Inflammatory macrophage (primary cell): Measurements from ENCODE around the gene SNCG.
"Not testable (repeated sequence)": the region's sequence is repeated elsewhere in the genome, so short reads cannot be mapped to it uniquely, and the experiment has no call there.

Experiments
- DNase-seq, 2 donors: peaks; one replicate each; pipeline ENCODE4 v3.0.0-alpha.2; 2020 to 2022
- total RNA-seq, 18 experiments: gene quantifications; one replicate each; lab custom pipeline; 2026; ENCODE audit warnings: mixed read lengths in 6 of 18, inconsistent platforms in 2 of 18; lab: John Stamatoyannopoulos, UW

SNCG gene
- total RNA-seq, result 0 to 0.16 (median 0) reads per million in 18 experiments

DNA sequence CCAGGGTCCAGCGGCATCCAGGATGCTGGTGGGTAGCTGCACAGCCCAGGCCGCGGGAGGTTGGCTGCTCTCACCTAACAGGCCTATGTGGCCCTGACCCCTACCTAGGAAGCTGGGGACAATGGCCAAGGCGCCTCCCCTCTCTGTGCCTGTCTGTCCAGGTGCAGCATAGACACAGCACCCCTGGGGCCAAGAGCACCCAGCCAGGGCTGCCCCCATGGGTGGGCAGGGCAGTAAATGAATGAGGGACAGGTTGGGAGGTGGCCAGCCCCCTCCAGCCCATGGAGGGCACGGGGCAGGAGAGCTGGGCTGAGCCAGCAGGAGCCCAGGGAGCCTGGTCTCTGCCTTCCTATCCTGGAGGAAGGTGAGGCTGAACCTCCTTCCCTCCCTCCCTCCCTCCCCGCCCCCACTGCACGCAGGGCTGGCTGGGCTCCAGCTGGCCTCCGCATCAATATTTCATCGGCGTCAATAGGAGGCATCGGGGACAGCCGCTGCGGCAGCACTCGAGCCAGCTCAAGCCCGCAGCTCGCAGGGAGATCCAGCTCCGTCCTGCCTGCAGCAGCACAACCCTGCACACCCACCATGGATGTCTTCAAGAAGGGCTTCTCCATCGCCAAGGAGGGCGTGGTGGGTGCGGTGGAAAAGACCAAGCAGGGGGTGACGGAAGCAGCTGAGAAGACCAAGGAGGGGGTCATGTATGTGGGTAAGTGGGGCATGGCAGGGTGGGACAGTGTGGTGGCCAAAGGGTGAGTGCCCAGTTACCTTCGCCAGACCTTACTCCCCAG, at the start of gene SNCG:
Gene SNCG, plus strand, starts transcription at position 484 of the 785 bp plus-strand sequence. Its CDS starts 99 bp downstream, at position 583.
- DNase-seq, result no peak

DNA sequence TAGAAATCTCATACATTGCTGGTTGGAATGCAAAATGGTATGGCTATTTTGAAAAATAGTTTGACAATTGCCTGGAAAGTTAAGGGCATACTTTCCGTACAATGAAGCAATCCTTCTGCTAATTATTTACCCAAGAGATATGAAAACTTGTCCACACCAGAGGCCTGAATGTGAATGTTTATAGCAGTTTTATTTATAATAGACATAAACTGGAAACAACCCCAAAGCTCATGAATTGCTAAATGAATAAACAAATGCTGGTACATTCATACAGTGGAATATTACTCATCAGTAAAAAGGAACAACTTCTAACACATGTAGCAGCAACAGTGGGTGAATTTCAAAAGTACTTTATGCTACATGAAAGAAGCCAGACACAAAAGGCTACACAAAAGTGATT, 43.7 kb upstream of the SNCG start:
- DNase-seq, result no peak

DNA sequence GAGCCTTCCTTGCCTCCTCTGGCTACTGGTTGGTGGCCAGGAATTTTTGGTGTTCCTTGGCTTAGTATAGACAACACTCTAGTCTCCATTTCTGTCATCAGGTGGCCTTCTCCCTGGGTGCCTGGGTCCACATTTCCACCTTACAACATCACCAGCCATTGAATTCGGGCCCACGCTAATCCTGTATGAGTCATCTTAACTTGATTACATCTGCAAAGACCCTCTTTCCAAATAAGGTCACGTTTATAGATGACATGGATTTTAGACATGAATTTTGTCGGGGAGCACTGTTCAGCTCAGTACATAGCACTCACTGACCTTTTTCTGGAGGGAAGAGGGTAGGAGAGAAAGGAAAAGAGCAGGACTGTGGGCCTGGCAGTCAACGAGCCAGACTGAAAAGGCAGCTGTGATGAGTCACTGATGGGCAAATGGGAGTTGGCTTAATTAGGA, 40.4 kb upstream of the SNCG start:
- DNase-seq, result no peak

DNA sequence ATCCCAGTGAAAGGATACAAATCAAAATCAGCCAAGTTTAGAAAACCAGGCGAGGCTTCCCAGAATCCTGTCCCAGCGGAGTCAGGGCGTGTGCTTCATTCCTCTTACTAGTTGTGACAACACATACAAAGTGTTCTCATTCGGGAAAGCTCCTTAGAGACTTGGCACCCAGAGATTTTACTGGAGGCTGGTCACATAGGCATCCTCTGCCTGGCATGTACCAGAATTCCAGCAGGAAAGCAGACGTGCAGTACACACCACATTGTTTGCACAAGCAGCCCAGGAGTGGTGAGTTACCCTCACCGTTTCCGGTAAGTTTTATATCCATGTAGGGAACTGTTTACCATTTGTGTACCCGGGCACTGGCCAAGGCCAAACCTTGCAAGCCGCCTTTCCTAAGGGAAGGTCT, 35.8 kb upstream of the SNCG start:
- no peak for DNase-seq

DNA sequence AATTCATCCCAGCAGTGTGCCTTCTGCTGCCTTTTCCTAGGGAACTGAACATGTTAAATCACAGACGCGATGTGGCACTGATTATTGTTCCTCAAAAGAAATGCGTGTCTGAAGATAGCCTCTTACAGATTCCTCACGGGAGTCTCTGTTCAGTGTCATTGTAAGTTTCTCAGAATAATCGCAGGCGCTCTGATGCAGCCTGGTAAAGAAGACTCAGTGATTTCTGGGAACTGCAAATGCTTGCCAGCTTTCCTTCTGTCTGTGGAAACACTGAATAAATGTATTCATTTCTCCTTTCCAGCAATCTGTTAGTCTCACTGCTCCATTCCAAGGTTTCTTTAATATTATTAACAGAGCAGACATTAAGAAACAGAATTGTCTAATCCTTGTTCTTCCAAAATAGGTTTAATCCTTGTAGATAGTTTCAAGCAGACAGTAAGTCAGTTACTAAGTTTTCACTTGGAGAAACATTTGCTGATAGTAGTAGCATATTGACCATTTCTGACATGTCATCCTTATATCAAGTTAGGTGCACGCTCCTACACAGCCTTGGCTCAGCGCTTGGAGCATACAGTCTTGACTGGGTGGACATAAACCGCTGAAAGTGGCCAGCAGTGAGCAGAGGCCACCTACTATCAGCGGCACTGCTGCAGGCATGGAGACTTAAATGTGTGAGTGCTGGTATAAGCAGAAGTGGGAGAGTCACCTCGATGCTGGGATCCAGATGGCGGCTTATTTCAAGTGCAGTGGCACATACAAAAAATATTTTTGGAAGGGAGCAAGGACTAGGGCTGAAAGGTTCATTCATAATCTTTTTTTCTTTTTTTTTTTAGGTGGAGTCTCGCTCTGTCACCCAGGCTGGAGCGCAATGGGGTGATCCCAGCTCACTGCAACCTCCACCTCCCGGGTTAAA, 28.7 kb upstream of the SNCG start:
- no peak for DNase-seq

DNA sequence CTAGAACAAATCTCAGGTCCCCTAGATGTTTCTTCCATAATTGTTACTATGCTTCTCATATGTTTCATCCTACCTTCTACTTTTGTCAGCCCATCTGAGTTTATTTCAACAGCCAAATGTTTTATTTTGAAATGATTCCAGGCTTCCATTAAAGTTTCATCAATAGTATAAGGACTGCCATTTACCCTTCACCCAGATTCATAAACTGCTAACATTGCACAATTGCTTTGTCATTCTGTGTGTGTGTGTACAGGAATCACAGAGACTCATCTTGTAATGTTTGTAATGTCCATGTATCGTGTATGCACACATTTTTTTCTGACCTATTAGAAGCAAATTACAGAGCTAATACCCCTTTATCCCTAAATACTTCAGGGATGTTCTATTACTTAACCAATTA, 26.5 kb upstream of the SNCG start:
- peak in 1 of 2 donors; percentile 14 for DNase-seq

DNA sequence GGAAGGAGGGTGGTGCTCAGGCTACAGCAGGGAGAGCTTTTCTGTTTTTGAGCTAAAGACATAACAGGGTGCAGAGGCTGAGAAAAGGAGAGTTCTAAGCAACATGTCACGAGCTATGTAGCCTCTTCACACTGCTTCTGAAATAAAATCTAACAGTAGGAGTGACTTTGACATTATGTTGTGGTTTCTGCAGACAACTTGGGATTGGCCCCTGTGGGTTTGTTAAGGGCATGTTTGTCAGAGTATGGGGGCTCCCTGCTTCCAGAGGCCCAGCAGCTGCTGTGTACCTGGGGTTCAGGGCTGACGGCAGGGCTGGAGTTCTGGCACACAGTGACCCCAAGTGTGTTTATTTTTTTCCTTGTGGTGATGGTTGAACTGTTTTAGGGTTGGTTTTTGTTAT, 25.7 kb upstream of the SNCG start:
- no peak for DNase-seq

DNA sequence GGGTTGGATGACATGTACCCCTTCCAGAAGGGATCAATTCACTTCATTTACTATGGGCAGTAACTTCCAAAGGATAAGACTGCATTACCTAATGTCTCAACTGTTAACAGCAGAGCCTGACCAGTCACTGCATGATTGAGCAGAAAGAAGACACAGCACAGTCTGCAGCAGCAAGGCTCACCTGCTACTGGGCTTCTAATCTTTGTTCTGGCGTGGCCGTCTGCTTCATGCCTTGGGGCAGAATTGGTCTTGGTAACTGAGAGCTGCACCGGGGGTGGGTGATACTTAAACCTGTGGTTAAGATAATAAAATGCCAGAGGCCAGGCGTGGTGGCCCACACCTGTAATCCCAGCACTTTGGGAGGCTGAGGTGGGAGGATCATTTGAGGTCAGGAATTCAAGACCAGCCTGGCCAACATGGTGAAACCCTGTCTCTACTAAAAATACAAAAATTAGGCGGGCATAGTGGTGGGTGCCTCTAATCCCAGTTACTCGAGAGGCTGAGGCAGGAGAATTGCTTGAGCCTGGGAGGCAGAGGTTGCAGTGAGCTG, 24.2 kb upstream of the SNCG start:
- DNase-seq, result not testable (repeated sequence)

DNA sequence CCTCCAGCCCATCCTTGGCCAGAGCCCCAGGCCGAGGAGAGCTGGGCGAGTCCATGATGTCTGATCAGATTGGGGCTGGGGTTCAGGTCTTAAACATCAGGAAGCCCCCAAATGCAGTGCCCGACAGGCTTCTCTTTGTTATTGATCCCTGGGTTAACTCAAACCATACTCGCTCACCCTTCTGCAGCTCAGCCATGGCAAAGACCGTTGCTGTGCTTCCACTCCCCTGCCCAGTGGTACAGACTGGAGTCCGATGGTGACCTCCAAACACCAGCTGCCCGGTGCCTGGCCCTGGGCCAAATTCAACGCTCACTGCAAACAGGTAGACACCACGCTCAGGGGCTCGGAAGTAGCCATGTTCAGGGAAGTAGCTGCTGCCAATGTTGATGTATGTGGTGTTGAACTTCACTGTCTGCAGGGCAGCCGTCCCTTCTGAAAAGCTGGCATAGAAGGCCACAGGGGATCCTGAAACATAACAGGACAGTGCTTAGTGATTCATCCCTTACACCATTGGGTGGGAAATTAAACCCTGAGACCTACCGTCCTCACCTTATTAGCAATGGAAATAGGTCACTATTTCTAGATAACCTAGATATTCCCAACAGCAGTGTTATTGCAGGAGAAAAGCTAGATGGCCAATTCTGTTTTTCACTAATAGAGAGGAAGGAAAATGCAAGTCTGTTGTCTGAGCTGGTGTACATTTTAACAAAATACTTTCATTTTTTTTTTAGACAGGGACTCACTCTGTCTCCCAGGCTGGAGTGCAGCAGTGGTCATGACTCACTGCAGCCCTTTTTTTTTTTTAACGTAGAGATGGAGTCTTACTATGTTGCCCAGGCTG, 21.5 kb upstream of the SNCG start:
- no peak for DNase-seq

DNA sequence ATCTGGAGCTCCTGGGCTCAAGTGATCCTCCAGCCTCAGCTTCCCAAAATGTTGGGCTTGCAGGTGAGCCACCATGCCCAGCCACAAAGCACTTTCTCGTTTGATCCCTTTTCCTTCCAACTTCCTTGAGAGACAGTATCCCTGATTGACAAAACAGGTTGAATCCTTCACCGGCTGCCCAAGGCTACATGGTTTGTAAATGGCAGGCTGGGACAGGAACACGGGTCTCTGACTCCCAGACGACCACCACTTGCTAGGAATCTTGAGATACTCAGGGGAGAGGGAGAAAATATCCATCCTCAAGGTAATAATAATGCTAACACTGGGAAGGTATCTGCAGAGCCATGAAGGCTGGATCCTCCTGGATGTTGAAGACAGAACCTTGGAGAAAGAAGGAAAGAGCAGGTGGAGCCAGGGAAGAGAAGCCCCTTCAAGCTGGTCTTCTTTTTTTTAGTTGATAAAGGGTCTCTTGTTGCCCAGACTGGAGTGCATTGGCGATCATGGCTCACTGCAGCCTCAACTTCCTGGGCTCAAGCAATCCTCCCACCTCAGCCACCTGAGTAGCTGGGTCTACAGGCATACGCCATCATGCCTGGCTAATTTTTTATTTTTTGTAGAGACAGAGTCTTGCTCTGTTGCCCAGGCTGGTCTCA, 20.8 kb upstream of the SNCG start:
- no peak for DNase-seq

DNA sequence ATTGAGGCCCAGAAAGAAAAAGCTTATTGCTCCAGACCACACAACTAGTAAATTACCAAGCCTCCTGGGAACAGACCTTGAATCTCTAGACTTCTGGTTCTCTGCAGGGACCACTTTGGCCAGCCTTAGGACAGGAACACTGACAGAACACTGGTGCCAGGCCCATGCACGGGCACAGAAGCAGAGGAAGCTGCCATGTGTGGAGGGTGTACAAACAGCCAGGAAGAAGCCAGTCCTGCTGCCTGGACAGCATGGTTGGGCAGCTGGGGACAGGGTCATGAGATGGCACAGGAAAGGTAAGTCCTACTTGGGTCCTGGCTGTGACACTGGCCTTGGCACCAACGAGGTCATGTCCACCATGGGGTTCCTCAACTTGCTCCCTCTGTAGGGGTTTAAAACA, 20.1 kb upstream of the SNCG start:
- no peak for DNase-seq

DNA sequence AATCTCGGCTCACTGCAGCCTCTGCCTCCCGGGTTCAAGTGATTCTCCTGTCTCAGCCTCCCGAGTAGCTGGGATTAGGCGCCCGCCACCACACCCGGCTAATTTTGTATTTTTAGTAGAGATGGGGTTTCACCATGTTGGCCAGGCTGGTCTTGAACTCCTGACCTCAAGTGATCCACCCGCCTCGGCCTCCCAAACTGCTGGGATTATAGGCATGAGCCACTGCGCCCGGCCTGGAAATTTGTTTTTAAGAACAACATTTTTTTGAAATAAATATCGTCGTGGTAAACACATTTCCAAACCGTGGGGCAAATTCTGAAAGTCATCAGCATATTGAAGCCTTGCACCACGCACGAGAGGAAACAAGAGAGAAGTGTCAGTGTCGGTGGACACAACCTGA, 18.3 kb upstream of the SNCG start:
- DNase-seq, result not testable (repeated sequence)

DNA sequence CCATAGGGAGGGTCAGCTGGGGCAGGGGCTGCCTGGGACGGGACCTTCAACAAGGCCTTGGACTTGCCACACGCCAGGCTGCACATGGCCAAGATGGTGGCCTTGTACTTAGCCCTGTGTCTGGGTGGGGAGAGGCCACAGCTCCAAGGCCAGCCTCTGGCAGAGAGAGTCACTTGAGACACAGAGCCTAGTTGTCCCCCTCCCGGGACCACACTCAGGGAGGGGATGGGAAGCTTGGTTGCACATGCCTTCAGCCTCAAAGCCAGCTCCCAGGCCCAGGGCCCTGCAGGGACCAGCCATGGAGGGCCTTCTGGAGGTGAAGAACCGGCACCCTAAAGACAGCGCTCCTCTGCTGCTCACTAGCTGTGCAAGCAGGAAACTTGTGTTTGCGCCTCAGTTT, 17.7 kb upstream of the SNCG start:
- DNase-seq, result no peak

DNA sequence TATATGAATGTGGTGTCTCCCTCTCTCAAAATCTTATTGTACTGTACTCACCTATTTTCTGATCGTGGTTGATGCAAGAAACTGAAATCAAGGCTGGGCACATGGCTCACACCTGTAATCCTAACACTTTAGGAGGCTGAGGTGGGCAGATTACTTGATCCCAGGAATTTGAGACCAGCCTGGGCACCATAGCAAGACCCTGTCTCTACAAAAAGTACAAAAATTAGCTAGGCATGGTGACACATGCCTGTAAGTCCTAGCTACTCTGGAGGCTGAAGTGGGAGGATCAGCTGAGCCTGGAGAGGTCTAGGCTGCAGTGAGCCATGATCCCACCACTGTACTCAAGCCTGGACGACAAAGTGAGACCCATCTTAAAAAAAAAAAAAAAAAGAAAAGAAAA, 17.0 kb upstream of the SNCG start:
- no peak for DNase-seq

DNA sequence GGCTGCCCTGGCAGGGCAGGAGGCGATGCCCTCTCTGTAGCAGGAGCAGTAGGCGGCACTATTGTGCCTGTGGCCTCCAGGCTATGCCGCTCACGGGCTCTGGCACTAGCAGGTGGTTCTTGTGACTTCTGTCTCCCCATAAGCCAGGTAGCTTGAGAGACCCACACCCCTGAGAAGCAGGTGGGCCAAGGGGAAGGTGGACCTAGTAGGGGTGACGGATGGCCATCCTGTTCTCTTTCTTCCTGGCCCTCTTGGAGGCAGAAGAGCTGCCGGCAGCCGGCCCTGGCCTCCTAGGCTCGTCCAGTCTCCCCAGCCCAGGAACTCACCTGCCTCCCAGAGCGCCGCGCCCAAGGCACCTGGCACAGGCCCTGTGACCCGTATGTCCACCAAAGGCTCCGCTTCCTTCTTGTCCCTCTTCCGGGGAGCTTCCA, 16.4 kb upstream of the SNCG start:
- DNase-seq, result no peak

DNA sequence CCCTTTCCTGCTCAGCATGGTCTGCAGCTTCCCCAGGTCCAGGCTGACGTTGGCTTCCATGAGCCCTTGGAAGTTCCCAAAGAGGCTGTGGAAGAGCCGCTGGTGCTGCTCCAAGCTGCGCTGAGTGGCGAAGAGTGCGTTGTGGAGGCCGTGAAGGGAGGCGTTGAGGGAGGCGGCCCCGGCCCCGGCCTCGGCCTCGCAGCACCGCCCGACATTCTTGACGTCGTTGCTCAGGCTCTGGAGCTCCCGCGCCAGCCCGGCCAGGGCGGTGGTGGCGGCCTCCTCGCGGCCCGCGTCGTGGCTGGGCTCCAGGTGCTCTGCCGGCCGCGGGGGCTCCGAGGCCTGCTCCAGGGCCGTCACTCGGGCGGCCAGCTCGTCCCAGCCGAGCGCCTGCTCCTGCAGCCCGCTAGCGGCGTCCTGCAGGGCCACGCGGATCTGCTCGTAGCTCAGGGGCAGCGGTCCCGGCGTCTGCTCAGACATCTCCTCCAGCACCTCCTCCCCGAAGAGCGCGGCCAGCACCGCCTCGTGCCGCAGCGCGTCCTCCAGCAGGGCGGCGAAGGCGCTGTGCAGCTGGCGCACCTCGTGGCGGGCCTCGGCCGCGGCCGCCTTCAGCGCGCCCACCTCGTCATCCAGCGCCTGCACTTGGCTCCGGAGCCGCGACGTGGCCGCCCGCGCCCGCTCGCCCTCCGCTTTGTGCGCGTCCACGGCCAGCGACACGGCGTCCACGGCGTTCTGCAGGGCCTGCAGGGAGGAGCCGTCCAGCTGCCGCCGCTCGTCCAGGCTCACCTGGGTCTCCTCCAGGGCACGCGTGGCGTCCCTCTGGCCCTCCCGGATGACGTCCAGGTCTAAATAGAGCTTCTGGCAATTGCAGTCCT, 15.7 kb upstream of the SNCG start:
- DNase-seq, result no peak

DNA sequence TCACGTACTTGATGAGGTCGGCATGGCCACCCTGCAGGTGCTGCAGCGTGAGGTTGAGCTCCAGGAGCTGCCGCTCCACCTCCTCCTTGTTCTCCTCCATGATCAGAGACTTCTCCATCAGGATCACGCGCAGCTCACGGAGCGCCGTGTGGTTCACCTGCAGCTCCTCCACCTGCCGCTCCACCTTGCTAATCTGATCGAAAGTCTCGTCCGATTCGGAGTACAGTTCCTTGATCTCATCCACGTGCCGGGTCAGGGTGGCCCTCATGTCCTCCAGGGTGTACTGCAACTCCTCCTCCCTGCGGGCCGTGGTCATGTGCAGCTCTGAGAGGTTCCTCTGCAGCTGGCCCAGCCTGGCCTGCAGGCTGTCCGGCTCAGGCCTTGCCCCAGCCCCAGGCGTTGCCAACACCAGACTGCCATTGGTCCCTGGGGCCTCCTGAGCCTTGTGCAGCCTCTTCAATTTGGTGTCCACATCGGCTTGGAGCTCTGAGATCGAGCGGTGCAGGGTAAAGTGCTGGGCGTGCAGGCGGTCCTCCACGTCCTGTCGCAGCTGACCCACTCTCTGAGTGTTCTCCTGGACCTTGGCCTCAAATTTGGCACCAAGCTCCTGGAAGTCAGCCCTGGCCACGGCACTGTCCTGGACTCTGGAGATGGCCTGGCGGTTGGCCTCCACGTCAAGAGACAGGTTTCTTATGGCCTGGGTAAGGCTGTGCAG, 14.9 kb upstream of the SNCG start:
- no peak for DNase-seq

DNA sequence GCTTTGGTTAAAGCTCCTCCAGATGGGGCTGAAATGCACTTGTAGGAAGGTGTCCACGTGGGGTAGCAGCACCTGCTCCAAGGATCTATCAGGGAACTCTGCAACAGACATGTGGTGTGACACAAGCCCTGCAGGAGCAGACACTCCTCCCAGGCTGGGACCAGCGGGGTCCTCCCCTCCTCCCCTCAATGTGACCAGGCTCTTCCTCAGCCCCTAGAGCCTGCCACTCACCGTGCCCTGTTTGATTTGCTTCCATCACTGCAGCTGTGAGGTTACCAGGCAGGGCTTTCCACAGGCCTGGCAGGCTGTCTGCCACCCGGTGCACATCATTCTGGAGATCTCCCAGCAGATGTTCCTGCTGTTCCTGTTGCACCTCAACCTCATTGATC, 14.4 kb upstream of the SNCG start:
- DNase-seq, result no peak

DNA sequence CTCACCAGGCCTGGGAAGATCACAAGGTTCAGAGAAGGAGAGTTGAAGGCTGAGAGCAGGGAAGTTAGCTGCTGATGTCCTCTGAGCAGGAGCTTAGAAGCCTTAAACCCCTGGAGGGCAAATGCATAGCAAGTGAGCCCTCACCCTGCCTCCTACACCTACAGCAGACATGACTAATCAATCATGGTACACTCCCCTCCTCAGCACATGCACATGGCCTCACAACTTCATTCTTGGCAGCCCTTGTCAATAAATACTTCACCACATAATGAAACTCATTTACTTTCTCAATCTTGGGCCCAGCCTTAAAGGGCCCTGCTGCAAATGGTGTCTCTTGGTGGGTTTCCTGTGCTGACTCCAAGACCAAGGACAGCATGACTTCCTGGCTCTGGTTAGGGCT, 13.9 kb upstream of the SNCG start:
- no peak for DNase-seq

DNA sequence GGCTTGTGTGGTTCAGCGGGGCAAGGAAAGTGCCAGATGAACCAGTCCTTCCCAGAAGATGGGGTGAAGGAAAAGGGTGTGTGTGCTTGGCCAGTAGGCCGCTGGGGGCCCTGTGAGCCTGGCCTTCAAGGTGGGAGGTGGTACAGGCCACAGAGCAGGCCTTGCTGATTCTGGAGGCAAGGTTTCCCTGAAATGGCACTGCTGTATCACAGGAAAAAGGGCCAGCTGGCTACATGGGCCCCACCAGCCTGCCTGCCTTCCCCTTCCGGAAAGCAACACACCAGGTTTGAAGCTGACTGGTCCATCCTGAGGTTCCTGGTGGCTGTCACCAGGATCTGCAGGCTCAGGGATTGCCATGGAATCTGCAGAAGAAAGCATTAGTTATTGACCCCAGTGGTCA, 13.5 kb upstream of the SNCG start:
- DNase-seq, result no peak
